GM23248 (cell line): Measurements from ENCODE around the gene METTL25B. TPM values are rescaled to one million over a fixed set of nuclear protein-coding genes. Genes with fewer than 3 reads are reported as not detected.

Experiments
- DNase-seq: peaks from one replicate; pipeline ENCODE4 v3.0.0-alpha.2; 2015
- H2AFZ ChIP-seq: fragments of 200-600 bp; sonication (generic); 2 replicates; pipeline ENCODE4 v1.6.1; 2016; ENCODE audit warnings: antibody characterized with exemption
- H3F3A ChIP-seq: fragments of 200-600 bp; sonication (generic); 2 replicates; pipeline ENCODE4 v1.6.1; 2016; ENCODE audit warnings: mild to moderate bottlenecking, antibody characterized with exemption, mixed run types; ENCODE audit not compliant: insufficient read depth
- H3K27ac ChIP-seq: fragments of 200-600 bp; sonication (generic); 2 replicates; pipeline ENCODE4 v1.5.1; 2016; ENCODE audit warnings: mild to moderate bottlenecking
- H3K27me3 ChIP-seq: fragments of 200-600 bp; sonication (generic); replicated peaks from 2 replicates; pipeline ENCODE4 v1.6.1; 2016; ENCODE audit warnings: mild to moderate bottlenecking; ENCODE audit not compliant: insufficient read depth
- H3K36me3 ChIP-seq: fragments of 200-600 bp; sonication (generic); 2 replicates; pipeline ENCODE4 v1.6.1; 2016; ENCODE audit warnings: low read depth, mild to moderate bottlenecking
- H3K4me1 ChIP-seq: fragments of 200-600 bp; sonication (generic); 2 replicates; pipeline ENCODE4 v1.6.1; 2016; ENCODE audit warnings: mild to moderate bottlenecking; ENCODE audit not compliant: insufficient read depth
- H3K4me2 ChIP-seq: fragments of 200-600 bp; sonication (generic); one replicate; pipeline ENCODE4 v1.6.1; 2016; ENCODE audit warnings: mild to moderate bottlenecking; ENCODE audit not compliant: unreplicated experiment
- H3K4me3 ChIP-seq: fragments of 200-600 bp; sonication (generic); 2 replicates; pipeline ENCODE4 v1.5.1; 2016; ENCODE audit warnings: mild to moderate bottlenecking
- H3K79me2 ChIP-seq: fragments of 200-600 bp; sonication (generic); 2 replicates; pipeline ENCODE4 v1.6.1; 2016; ENCODE audit warnings: mild to moderate bottlenecking; ENCODE audit not compliant: insufficient read depth
- H3K9ac ChIP-seq: fragments of 200-600 bp; sonication (generic); 2 replicates; pipeline ENCODE4 v1.6.1; 2016; ENCODE audit warnings: mild to moderate bottlenecking
- H3K9me2 ChIP-seq: fragments of 200-600 bp; sonication (generic); 2 replicates; pipeline ENCODE4 v1.6.1; 2016; ENCODE audit warnings: mixed run types, mild to moderate bottlenecking, moderate library complexity; ENCODE audit not compliant: insufficient read depth
- H3K9me3 ChIP-seq: fragments of 200-600 bp; sonication (generic); one replicate; pipeline ENCODE4 v1.6.1; 2017; ENCODE audit warnings: low read depth
- H4K20me1 ChIP-seq: fragments of 200-600 bp; sonication (generic); 2 replicates; pipeline ENCODE4 v1.6.0; 2016; ENCODE audit not compliant: insufficient read depth
- EZH2 ChIP-seq: fragments of 200-600 bp; sonication (generic); IDR thresholded peaks from 2 replicates; pipeline ENCODE4 v1.6.1; 2018; ENCODE audit warnings: antibody characterized with exemption, mild to moderate bottlenecking; ENCODE audit not compliant: insufficient read depth, poor library complexity, severe bottlenecking
- EZH2phosphoT487 ChIP-seq: fragments of 200-600 bp; sonication (generic); IDR thresholded peaks from 2 replicates; pipeline ENCODE4 v1.6.1; 2018; ENCODE audit warnings: antibody characterized with exemption, moderate library complexity, mild to moderate bottlenecking, low read depth; ENCODE audit not compliant: insufficient read depth
- WGBS, 2 experiments: methylation state at CpG; one replicate each; pipeline ENCODE4 v1.1.6; 2015 to 2017; ENCODE audit warnings: low lambda C conversion rate in 2 of 2, low coverage in 1 of 2; ENCODE audit errors: missing lambda C conversion rate in 2 of 2; 5-methylcytosine and 5-hydroxymethylcytosine counted together
- in situ Hi-C: fragments of 300-500 bp; cut with MboI; formaldehyde crosslinking; loops from 2 replicates; pipeline ENCODE4 v1.15.0; 2020
- polyA plus RNA-seq: library from polyadenylated mRNA; unstranded; fragments of >200 nt; fragmentation: Nextera tagmentation; extraction: Ambion mirVana; gene quantifications from 2 replicates; pipeline ENCODE4 v1.2.1, GENCODE V29; 2016
- total RNA-seq: library from RNA; depleted of rRNA; stranded (reverse); fragments of >200 nt; shearing (Covaris generic); gene quantifications from 2 replicates; pipeline ENCODE4 v1.2.3, GENCODE V29; 2014

METTL25B gene
- total and polyA plus RNA-seq, 2 experiments from 2014 or later = 4.5 to 7.4 TPM

DNA sequence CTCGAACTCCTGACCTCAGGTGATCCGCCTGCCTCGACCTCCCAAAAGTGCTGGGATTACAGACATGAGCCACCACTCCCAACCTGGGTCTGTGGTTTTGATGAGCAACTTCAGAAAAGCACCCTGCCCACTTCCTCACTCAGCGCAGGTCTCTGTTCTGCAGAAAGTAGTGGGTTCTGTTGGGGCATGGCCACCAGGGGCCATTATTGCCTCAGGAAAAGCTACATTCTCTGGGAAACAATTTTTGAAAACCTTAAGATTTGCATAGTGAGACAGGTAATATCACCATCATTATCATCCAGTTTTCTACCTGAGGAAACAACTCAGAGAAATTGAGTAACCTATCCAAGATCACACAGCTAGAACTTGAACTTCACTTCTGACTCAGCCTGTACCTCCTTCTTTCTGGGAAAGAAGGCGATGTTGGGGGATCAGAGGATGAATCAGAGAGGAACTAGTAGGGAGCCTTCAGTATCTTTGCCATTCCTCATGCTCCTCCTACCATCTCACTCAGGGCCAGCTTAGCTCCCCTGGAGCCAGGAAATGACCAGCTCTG, 44.0 kb upstream of the METTL25B start:
- in situ Hi-C loops = no loop called here

DNA sequence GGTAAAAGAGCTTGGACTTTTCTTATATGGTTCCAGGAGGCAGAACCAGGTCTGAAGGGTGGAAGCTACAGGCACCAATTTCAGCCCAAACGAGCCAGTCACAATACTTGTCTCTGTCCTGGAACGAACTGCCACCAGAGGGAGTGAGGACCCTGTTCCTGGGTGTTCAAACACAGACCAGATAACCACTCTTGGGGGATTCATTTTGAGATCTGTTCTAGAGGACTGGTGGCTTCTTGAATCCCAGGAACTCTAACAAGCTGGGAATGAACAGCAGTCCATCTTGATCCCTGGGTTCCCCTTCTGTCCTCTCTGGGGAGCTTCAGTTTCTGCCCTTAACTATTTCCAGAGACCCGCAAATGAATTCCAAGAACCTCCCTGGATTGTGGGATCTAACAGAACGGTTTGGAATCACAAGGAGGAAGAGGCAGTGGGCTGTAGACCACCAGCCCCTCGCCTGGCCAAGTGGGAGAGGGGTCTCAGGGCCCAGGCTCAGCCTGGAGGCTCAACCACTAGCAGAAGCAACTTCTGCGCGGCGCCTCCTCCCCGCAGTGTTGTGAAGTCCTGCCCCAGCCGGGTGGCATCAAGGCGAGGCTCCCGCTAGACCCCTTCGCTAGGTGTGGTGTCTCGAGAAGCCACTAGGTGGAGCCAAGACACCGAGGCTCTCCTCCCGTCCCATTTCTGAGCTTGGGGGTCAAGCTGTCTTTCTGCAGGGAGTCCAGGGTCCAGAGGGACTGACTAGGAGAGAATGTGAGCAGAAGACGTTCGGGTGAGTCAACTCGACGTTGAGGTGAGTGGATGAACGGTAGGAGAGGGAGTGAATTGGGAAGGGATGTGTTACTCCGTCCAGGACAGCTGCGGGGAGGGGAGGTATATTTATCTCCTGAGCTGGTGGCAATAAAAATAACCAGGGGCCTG, 39.0 kb upstream of the METTL25B start:
- H3K4me1 ChIP-seq = peaks cover 34% of the 10 kb centered on the region
- 0 to 3% methylated on average over 23 of the region's 23 CpGs for WGBS, 2 experiments
- DNase-seq = peak; percentile 90

More for the DNA sequence above, 44.0 kb upstream of the METTL25B start:
- peak overlapping the region; percentile 45; the same call in 1 of the 2 replicates for H2AFZ ChIP-seq
- DNase-seq = peak; percentile 86
- peaks cover 14% of the 10 kb centered on the region for H3F3A ChIP-seq
- peak overlapping the region; percentile 61 for H3K27ac ChIP-seq
- H3K4me1 ChIP-seq = peaks cover 25% of the 10 kb centered on the region
- no peaks in the 10 kb centered on the region for H3K9me3 ChIP-seq
- TF ChIP-seq EZH2phosphoT487 (no peak), EZH2 (no peak)
- 45 to 49% methylated on average over 5 of the region's 5 CpGs for WGBS, 2 experiments
- H3K36me3 ChIP-seq = no peaks in the 10 kb centered on the region
- H4K20me1 ChIP-seq = no peaks in the 10 kb centered on the region
- H3K4me2 ChIP-seq = no peak overlapping the region
- no peaks in the 10 kb centered on the region for H3K27me3 ChIP-seq
- no peak overlapping the region for H3K9ac ChIP-seq
- H3K9me2 ChIP-seq = no peaks in the 10 kb centered on the region
- no peak overlapping the region for H3K4me3 ChIP-seq
- no peaks in the 10 kb centered on the region for H3K79me2 ChIP-seq

DNA sequence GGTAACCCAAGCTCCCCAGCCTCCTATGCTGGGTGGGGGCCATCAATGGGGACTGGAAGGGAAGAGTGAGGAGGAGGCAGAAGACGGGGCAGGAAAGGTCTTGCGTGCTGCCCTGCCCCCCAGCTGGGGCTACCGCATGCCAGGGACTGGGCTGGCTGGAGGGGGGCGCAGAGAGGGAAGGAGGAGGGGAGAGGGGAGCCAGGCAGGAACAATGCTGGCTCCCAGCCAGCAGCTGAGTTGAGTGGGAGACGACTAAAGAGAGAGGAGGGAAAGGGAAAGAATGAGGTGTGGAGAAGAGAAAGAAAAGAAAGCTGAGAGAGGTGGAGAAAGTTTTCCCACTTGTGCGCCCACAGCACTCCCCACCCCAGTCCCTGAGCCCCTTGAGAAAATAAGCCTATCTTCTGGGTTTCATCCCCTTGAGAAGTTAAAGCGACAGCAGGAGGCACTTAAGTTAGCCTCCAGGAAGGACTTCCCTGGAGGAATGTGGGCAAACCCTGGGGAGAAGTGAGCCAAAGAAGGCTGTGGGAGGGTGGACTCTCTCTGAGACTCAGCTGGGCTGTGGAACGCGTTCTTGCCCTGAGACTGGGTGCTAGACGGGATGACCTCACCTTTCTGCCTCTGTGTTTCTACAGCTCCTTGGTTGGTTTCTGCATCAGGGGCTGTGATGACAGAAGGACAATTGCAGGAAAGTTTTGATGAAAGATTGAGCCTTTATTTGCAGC, 38.2 kb upstream of the METTL25B start:
- in situ Hi-C loops = no loop called here
- H3K9me2 ChIP-seq = no peaks in the 10 kb centered on the region
- no peaks in the 10 kb centered on the region for H3K79me2 ChIP-seq
- 29 to 37% methylated on average over 7 to 10 of the region's 10 CpGs for WGBS, 2 experiments
- peak; percentile 64 for DNase-seq
- no peak for TF ChIP-seq EZH2
- TF ChIP-seq EZH2phosphoT487 = no peak
- peak overlapping the region; percentile 61 for H3K4me3 ChIP-seq
- H3K27me3 ChIP-seq = no peaks in the 10 kb centered on the region
- no peak overlapping the region for H3K27ac ChIP-seq
- H3K4me2 ChIP-seq = peak overlapping the region; percentile 83
- no peaks in the 10 kb centered on the region for H3K36me3 ChIP-seq
- H3K9ac ChIP-seq = no peak overlapping the region
- no peaks in the 10 kb centered on the region for H4K20me1 ChIP-seq
- peak overlapping the region; percentile 91; the same call in 1 of the 2 replicates for H2AFZ ChIP-seq
- H3F3A ChIP-seq = 0 out of 2 replicates have a peak, but pooled peaks cover 5% of the 10 kb centered on the region
- peaks cover 26% of the 10 kb centered on the region for H3K4me1 ChIP-seq
- H3K9me3 ChIP-seq = no peaks in the 10 kb centered on the region

More for the DNA sequence above, 39.0 kb upstream of the METTL25B start:
- H3K9me2 ChIP-seq = no peaks in the 10 kb centered on the region
- peaks cover 11% of the 10 kb centered on the region for H3F3A ChIP-seq
- H4K20me1 ChIP-seq = no peaks in the 10 kb centered on the region
- in situ Hi-C loops = no loop called here
- peak overlapping the region; percentile 83 for H3K4me2 ChIP-seq
- H3K27me3 ChIP-seq = no peaks in the 10 kb centered on the region
- H3K36me3 ChIP-seq = no peaks in the 10 kb centered on the region
- no peaks in the 10 kb centered on the region for H3K79me2 ChIP-seq
- no peaks in the 10 kb centered on the region for H3K9me3 ChIP-seq
- peak overlapping the region; percentile 44; the same call in 1 of the 2 replicates for H3K9ac ChIP-seq
- H2AFZ ChIP-seq = peak overlapping the region; percentile 91
- H3K27ac ChIP-seq = no peak overlapping the region
- TF ChIP-seq EZH2 (no peak), EZH2phosphoT487 (no peak)
- peak overlapping the region; percentile 61 for H3K4me3 ChIP-seq

DNA sequence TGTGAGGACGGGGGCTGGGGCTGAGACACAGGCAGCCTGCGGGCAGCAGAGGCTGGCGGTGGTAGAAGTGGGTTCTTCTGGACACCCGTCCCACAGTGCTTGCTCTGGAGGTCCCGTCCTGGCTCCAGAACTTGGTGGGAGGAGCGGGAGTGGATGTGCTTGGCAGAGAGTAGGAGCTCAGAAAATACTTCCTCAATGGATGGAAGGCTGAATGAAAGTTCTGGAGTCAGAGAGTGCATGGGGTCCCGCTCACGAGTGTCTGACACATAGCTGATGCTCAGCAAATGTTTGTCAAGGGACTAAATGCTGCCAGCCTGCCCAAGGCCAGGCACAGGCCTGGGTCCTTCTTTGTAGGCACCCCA, 37.6 kb upstream of the METTL25B start:
- H2AFZ ChIP-seq = no peak overlapping the region
- no peaks in the 10 kb centered on the region for H3K27me3 ChIP-seq
- no peak overlapping the region for H3K9ac ChIP-seq
- no peaks in the 10 kb centered on the region for H3K9me2 ChIP-seq
- H3K27ac ChIP-seq = no peak overlapping the region
- peaks cover 26% of the 10 kb centered on the region for H3K4me1 ChIP-seq
- no peak overlapping the region for H3K4me2 ChIP-seq
- no peaks in the 10 kb centered on the region for H3K79me2 ChIP-seq
- no peak for DNase-seq
- no peak for TF ChIP-seq EZH2
- TF ChIP-seq EZH2phosphoT487 = no peak
- H3K36me3 ChIP-seq = no peaks in the 10 kb centered on the region
- in situ Hi-C loops = no loop called here
- H3F3A ChIP-seq = no peaks in the 10 kb centered on the region
- WGBS, 2 experiments = 58% methylated on average over 7 to 8 of the region's 8 CpGs
- no peak overlapping the region for H3K4me3 ChIP-seq
- no peaks in the 10 kb centered on the region for H3K9me3 ChIP-seq
- H4K20me1 ChIP-seq = no peaks in the 10 kb centered on the region
